DND-41 (cell line): ENCODE results near the gene GPR52.

Source experiments
- ATAC-seq: fragments of 200-7000 bp; cut with Tn5 transposase; 3 replicates; pipeline ENCODE4 v1.9.1; 2021; ENCODE audit warnings: low read depth; ENCODE audit not compliant: insufficient read depth
- DNase-seq: peaks from one replicate; pipeline ENCODE4 v3.0.0-alpha.2; 2020
- H2AFZ ChIP-seq: 2 replicates; pipeline ENCODE4 v1.6.0; 2012; ENCODE audit warnings: low read depth, low read length
- H3K27ac ChIP-seq: 2 replicates; pipeline ENCODE4 v1.5.1; 2012; ENCODE audit warnings: low read length, inconsistent platforms
- H3K27me3 ChIP-seq: fragments of 200-600 bp; sonication (generic); 2 replicates; pipeline ENCODE4 v1.6.0; 2012; ENCODE audit warnings: low read length, mild to moderate bottlenecking, inconsistent platforms; ENCODE audit not compliant: insufficient read depth, poor library complexity
- H3K36me3 ChIP-seq: 2 replicates; pipeline ENCODE4 v1.5.1; 2012; ENCODE audit warnings: low read length, inconsistent platforms; ENCODE audit not compliant: insufficient read depth
- H3K4me1 ChIP-seq: 2 replicates; pipeline ENCODE4 v1.5.1; 2012; ENCODE audit warnings: mild to moderate bottlenecking, low read length; ENCODE audit not compliant: insufficient read depth
- H3K4me2 ChIP-seq: 2 replicates; pipeline ENCODE4 v1.6.0; 2012; ENCODE audit warnings: mild to moderate bottlenecking, moderate library complexity, low read length, inconsistent platforms; ENCODE audit not compliant: insufficient read depth
- H3K4me3 ChIP-seq, 2 experiments: fragments of 200-600 bp in 1 of 2; shearing (Covaris generic) in 1 of 2; 2 replicates each; pipeline ENCODE4 v1.5.1; 2012 to 2016; ENCODE audit warnings: inconsistent platforms in 2 of 2, low read length in 2 of 2, mild to moderate bottlenecking in 2 of 2, low read depth in 1 of 2, moderate library complexity in 1 of 2
- H3K79me2 ChIP-seq: 2 replicates; pipeline ENCODE4 v1.6.0; 2012; ENCODE audit warnings: low read length, inconsistent platforms; ENCODE audit not compliant: insufficient read depth
- H3K9ac ChIP-seq: 2 replicates; pipeline ENCODE4 v1.6.0; 2012; ENCODE audit warnings: low read depth, mild to moderate bottlenecking, inconsistent platforms, low read length, moderate library complexity
- H3K9me3 ChIP-seq: 2 replicates; pipeline ENCODE4 v1.5.1; 2012; ENCODE audit warnings: low read length, moderate library complexity, mild to moderate bottlenecking, inconsistent platforms; ENCODE audit not compliant: insufficient read depth, severe bottlenecking
- H4K20me1 ChIP-seq: 2 replicates; pipeline ENCODE4 v1.6.0; 2012; ENCODE audit warnings: low read length; ENCODE audit not compliant: insufficient read depth
- EZH2 ChIP-seq: IDR thresholded peaks from 3 replicates; pipeline ENCODE4 v1.6.1; 2012; ENCODE audit warnings: borderline replicate concordance, low read depth, mild to moderate bottlenecking, moderate library complexity, low read length, inconsistent platforms; ENCODE audit not compliant: severe bottlenecking
- TF ChIP-seq, protein P1 (sequence below): IDR thresholded peaks from 2 replicates; pipeline ENCODE4 v1.5.1; 2012; ENCODE audit warnings: borderline replicate concordance, low read length, moderate library complexity, mild to moderate bottlenecking; ENCODE audit not compliant: poor library complexity, severe bottlenecking; ENCODE audit errors: extremely low read depth

The GPR52 gene

DNA sequence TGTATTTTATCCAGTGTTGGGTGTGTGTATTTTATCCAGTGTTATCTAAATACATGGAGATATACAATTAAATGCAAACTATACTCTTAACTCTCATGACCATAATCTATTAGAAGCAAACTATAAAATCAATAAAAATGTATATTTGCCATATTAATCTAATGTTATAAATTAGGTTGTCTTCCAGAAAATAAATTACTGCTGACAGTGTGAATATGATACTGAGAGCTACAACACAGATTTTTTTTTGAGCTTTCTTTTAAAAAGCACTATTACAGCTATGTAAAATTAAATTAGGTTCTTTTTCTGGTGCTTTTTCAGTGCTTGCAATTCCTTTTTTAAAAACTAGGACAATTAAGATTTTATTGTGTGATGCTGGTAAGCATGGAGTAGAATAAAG is 19.0 kb upstream of the GPR52 start:
- no peak overlapping the region for H2AFZ ChIP-seq
- no peak overlapping the region for H3K9ac ChIP-seq
- no peak for ATAC-seq
- no peak overlapping the region for H3K27ac ChIP-seq
- no peaks in the 10 kb centered on the region for H3K36me3 ChIP-seq
- no peaks in the 10 kb centered on the region for H4K20me1 ChIP-seq
- no peaks in the 10 kb centered on the region for H3K27me3 ChIP-seq
- H3K4me3 ChIP-seq: no peak overlapping the region
- H3K9me3 ChIP-seq: no peaks in the 10 kb centered on the region
- TF ChIP-seq EZH2: no peak
- TF ChIP-seq, protein P1, sequence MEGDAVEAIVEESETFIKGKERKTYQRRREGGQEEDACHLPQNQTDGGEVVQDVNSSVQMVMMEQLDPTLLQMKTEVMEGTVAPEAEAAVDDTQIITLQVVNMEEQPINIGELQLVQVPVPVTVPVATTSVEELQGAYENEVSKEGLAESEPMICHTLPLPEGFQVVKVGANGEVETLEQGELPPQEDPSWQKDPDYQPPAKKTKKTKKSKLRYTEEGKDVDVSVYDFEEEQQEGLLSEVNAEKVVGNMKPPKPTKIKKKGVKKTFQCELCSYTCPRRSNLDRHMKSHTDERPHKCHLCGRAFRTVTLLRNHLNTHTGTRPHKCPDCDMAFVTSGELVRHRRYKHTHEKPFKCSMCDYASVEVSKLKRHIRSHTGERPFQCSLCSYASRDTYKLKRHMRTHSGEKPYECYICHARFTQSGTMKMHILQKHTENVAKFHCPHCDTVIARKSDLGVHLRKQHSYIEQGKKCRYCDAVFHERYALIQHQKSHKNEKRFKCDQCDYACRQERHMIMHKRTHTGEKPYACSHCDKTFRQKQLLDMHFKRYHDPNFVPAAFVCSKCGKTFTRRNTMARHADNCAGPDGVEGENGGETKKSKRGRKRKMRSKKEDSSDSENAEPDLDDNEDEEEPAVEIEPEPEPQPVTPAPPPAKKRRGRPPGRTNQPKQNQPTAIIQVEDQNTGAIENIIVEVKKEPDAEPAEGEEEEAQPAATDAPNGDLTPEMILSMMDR: no peak
- no peaks in the 10 kb centered on the region for H3K4me1 ChIP-seq
- DNase-seq: no peak
- H3K4me2 ChIP-seq: no peak overlapping the region
- H3K79me2 ChIP-seq: no peaks in the 10 kb centered on the region

DNA sequence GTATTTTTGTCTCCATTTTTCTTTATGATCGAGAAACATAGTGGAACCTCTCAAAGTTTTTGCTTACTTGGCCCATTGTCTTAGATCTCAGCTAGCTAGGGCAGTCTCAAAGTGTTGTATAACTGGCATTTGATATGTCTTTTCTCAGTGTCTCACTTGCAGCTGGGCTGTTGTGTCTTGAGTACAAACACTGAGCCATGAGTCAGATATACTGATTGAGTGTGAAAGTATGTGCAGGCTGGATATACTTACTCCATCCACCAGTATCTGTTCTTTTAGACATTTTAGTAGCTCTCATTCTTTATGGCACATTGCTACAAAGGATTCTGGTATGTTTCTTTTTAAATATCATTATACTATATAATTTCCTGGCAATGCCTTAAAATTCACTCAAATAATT is 14.3 kb upstream of the GPR52 start:
- Histone ChIP-seq H2AFZ (no peak overlapping the region), H3K4me1 (no peaks in the 10 kb centered on the region), H3K27ac (no peak overlapping the region), H3K9me3 (no peaks in the 10 kb centered on the region), H4K20me1 (no peaks in the 10 kb centered on the region), H3K9ac (no peak overlapping the region), H3K36me3 (no peaks in the 10 kb centered on the region), H3K4me2 (no peak overlapping the region), H3K79me2 (no peaks in the 10 kb centered on the region), H3K27me3 (no peaks in the 10 kb centered on the region), H3K4me3 (no peak overlapping the region)
- DNase-seq: no peak
- no peak for ATAC-seq
- TF ChIP-seq, protein P1: no peak
- no peak for TF ChIP-seq EZH2

DNA sequence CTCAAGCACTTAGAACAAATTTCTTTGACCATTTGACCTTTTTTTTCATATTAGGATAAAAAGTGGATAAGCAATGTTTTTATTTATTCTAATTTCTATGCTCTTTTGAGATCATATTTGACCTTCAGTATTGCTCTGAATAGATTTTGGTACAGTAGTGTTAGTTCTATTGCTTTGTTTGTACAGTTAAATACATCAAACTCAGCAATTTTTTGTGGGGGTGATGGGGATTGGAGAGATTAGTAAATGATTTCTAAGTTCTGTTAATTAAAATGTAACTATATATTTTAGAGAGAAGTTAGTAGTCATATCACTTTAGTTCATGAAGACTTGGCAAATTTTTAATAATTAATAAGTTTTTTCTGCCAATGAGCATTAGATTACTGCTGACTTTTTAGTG is 2.4 kb upstream of the GPR52 start:
- no peaks in the 10 kb centered on the region for H3K79me2 ChIP-seq
- no peak for TF ChIP-seq EZH2
- TF ChIP-seq, protein P1: no peak
- H3K9ac ChIP-seq: no peak overlapping the region
- H3K9me3 ChIP-seq: no peaks in the 10 kb centered on the region
- no peak for ATAC-seq
- no peak overlapping the region for H3K4me3 ChIP-seq
- no peaks in the 10 kb centered on the region for H3K4me1 ChIP-seq
- no peak overlapping the region for H3K27ac ChIP-seq
- H4K20me1 ChIP-seq: no peaks in the 10 kb centered on the region
- H2AFZ ChIP-seq: no peak overlapping the region
- H3K36me3 ChIP-seq: no peaks in the 10 kb centered on the region
- no peak for DNase-seq
- H3K4me2 ChIP-seq: no peak overlapping the region
- H3K27me3 ChIP-seq: no peaks in the 10 kb centered on the region

DNA sequence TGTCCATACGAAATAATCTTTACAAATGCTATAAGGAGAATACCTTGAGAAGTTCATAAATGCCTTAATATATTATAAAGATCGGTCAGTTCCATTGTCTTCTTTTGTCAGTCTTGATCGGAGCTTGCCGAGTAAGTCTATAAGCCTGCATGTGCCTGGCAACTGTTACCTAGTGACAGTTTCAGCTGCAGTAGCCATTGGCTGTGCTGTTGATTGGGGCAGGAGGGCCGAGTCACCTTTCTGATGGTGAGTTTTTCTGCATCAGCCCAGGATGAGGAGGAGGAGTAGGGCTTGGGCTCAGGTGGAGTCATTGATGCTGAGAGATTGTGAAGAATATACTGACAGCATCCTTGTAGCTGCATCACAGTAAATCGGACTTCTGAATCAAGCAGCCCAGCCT is 1.9 kb upstream of the GPR52 start:
- Histone ChIP-seq H2AFZ (no peak overlapping the region), H3K79me2 (no peaks in the 10 kb centered on the region), H3K27ac (no peak overlapping the region), H3K27me3 (no peaks in the 10 kb centered on the region), H3K4me1 (no peaks in the 10 kb centered on the region), H3K9me3 (no peaks in the 10 kb centered on the region), H3K9ac (no peak overlapping the region), H3K4me2 (no peak overlapping the region), H4K20me1 (no peaks in the 10 kb centered on the region), H3K4me3 (no peak overlapping the region), H3K36me3 (no peaks in the 10 kb centered on the region)
- DNase-seq (no peak), ATAC-seq (no peak)
- TF ChIP-seq, protein P1: no peak
- TF ChIP-seq EZH2: no peak
